K562 (cell line): ENCODE measurements around the gene NR2C2AP. TPM values are rescaled to one million over a fixed set of nuclear protein-coding genes. Genes with fewer than 3 reads are reported as not detected.

Experiments
- ATAC-seq: fragments of 200-7000 bp; cut with Tn5 transposase; 3 replicates; pipeline ENCODE4 v1.9.1; 2020; ENCODE audit warnings: moderate library complexity
- BruUV-seq: library from RNA; stranded (reverse); fragments of 400-500 nt; replicated peaks from 2 replicates; lab custom pipeline; 2021; lab: Mats Ljungman, UMichigan
- CTCF ChIA-PET: fragments of 300-600 bp; formaldehyde crosslinking; extraction: SDS; loops from one replicate; lab custom pipeline; 2021; ENCODE audit warnings: low intra/inter-chr PET ratio; lab: Yijun Ruan, JAX
- POLR2A ChIA-PET: fragments of 300-600, 350-650 bp; sonication (Branson Sonifier 250); formaldehyde crosslinking; extraction: SDS; loops from one replicate; lab custom pipeline; 2021; ENCODE audit warnings: antibody characterized with exemption, inconsistent platforms; lab: Yijun Ruan, JAX
- DNase-seq, 4 experiments: peaks; one replicate each; pipeline versions ENCODE4 v3.0.0 to v3.0.0-alpha.2; 2011 to 2018; ENCODE audit warnings: low spot score in 3 of 4, mixed read lengths in 3 of 4; ENCODE audit errors: extremely low read depth in 1 of 4
- FAIRE-seq: peaks from 2 replicates; lab custom pipeline; 2011; peaks lifted over from hg19 to GRCh38; lab: Jason Lieb, UNC
- H2AFZ ChIP-seq: 2 replicates; pipeline ENCODE4 v1.6.0; 2011; ENCODE audit warnings: low read depth, low read length, control low read depth, inconsistent platforms
- H3K27ac ChIP-seq: fragments of 200-600 bp; 3 replicates; pipeline ENCODE4 v1.8.0; 2011; ENCODE audit warnings: low read depth, mild to moderate bottlenecking, control low read depth, inconsistent platforms, low read length, moderate library complexity, mixed read lengths; ENCODE audit errors: extremely low read depth
- H3K27me3 ChIP-seq, 2 experiments: fragments of 300-600 bp in 1 of 2; 2 replicates in 1 of 2; 3 replicates in 1 of 2; pipeline versions ENCODE4 v1.6.0 to v1.8.0; 2011; ENCODE audit warnings: inconsistent platforms in 2 of 2, low read length in 2 of 2, mild to moderate bottlenecking in 1 of 2, mixed read lengths in 1 of 2, moderate library complexity in 1 of 2; ENCODE audit not compliant: control insufficient read depth in 2 of 2, insufficient read depth in 2 of 2
- H3K36me3 ChIP-seq: fragments of 300-600 bp; 3 replicates; pipeline ENCODE4 v1.8.0; 2011; ENCODE audit warnings: mild to moderate bottlenecking, low read length, inconsistent platforms; ENCODE audit not compliant: control insufficient read depth, insufficient read depth
- H3K4me1 ChIP-seq, 2 experiments: fragments of 200-600 bp in 1 of 2; replicated peaks in 1 of 2; 2 replicates in 1 of 2; 3 replicates in 1 of 2; pipeline versions ENCODE4 v1.5.1 to v1.8.0; 2011; ENCODE audit warnings: inconsistent platforms in 2 of 2, low read length in 2 of 2, mild to moderate bottlenecking in 1 of 2, mixed read lengths in 1 of 2, moderate library complexity in 1 of 2; ENCODE audit not compliant: control insufficient read depth in 2 of 2, insufficient read depth in 2 of 2
- H3K4me2 ChIP-seq: 2 replicates; pipeline ENCODE4 v1.6.1; 2011; ENCODE audit warnings: low read length, control low read depth, inconsistent platforms, mixed read lengths; ENCODE audit not compliant: insufficient read depth
- H3K4me3 ChIP-seq: fragments of 200-600 bp; sonication (generic), shearing (Covaris generic); 2 replicates; pipeline ENCODE4 v1.5.1; 2016; ENCODE audit warnings: control low read depth, inconsistent platforms
- H3K79me2 ChIP-seq: fragments of 200-600 bp; 3 replicates; pipeline ENCODE4 v1.8.0; 2011; ENCODE audit warnings: low read length, inconsistent platforms; ENCODE audit not compliant: control insufficient read depth, insufficient read depth
- H3K9ac ChIP-seq, 2 experiments: 2 replicates each; pipeline versions ENCODE4 v1.6.0 to v1.6.1; 2011; ENCODE audit warnings: low read depth in 2 of 2, low read length in 2 of 2, control low read depth in 1 of 2, inconsistent platforms in 1 of 2, mild to moderate bottlenecking in 1 of 2, mixed read lengths in 1 of 2; ENCODE audit not compliant: insufficient read depth in 1 of 2
- H3K9me1 ChIP-seq: one replicate; pipeline ENCODE4 v1.6.0; 2011; ENCODE audit warnings: inconsistent platforms, mild to moderate bottlenecking, low read length, moderate library complexity; ENCODE audit not compliant: control insufficient read depth, insufficient read depth
- H3K9me3 ChIP-seq: replicated peaks from 2 replicates; pipeline ENCODE4 v1.5.1; 2011; ENCODE audit warnings: low read depth, low read length, inconsistent platforms; ENCODE audit not compliant: control insufficient read depth, insufficient read depth
- H4K20me1 ChIP-seq: replicated peaks from 2 replicates; pipeline ENCODE4 v1.6.1; 2011; ENCODE audit warnings: low read length, inconsistent platforms, mixed read lengths; ENCODE audit not compliant: control insufficient read depth, insufficient read depth
- DPF2 ChIP-seq: fragments of 450-650 bp; IDR thresholded peaks from 2 replicates; pipeline ENCODE4 v1.6.1; 2016
- ESRRA ChIP-seq: fragments of 450-650 bp; IDR thresholded peaks from 2 replicates; pipeline ENCODE4 v1.6.1; 2014; ENCODE audit warnings: low read depth, mild to moderate bottlenecking, moderate library complexity, borderline replicate concordance
- HINFP ChIP-seq: fragments of 450-650 bp; conservative IDR thresholded peaks from 2 replicates; pipeline ENCODE4 v1.6.1; 2016; ENCODE audit warnings: missing genetic modification characterization, low read depth, mild to moderate bottlenecking, control low read depth, missing compliant biosample characterization
- SIN3A ChIP-seq, 2 experiments: fragments of 150-350 bp in 1 of 2; IDR thresholded peaks; 2 replicates each; pipeline ENCODE4 v1.6.1; 2011 to 2016; ENCODE audit warnings: borderline replicate concordance in 2 of 2, low read depth in 2 of 2, low read length in 2 of 2, mild to moderate bottlenecking in 2 of 2, moderate library complexity in 2 of 2; ENCODE audit not compliant: control insufficient read depth in 1 of 2
- SPI1 ChIP-seq: IDR thresholded peaks from 2 replicates; pipeline ENCODE4 v1.6.1; 2011; ENCODE audit warnings: low read depth, low read length, control low read depth, borderline replicate concordance
- TAF7 ChIP-seq: fragments of 450-650 bp; IDR thresholded peaks from 2 replicates; pipeline ENCODE4 v1.6.1; 2016; ENCODE audit warnings: missing genetic modification characterization, missing compliant biosample characterization
- ZBTB7A ChIP-seq: IDR thresholded peaks from 2 replicates; pipeline ENCODE4 v1.6.1; 2011; ENCODE audit warnings: low read depth, mild to moderate bottlenecking, low read length, moderate library complexity, borderline replicate concordance; ENCODE audit not compliant: control insufficient read depth
- ZNF740 ChIP-seq, 3 experiments: fragments of 200-800 bp in 1 of 3; sonication (Bioruptor generic) in 1 of 3; sonication (generic) in 1 of 3; formaldehyde crosslinking in 1 of 3; IDR thresholded peaks; 2 replicates each; pipeline versions ENCODE4 v1.6.1 to v1.8.0; 2016 to 2022; ENCODE audit warnings: mild to moderate bottlenecking in 2 of 3, missing compliant biosample characterization in 2 of 3, missing genetic modification characterization in 2 of 3, missing genetic modification reagents in 1 of 3
- WGBS: fragments of 100-300 bp; shearing (Covaris generic); methylation state at CpG from one replicate; pipeline ENCODE4 v1.1.6; 2016; ENCODE audit warnings: low coverage, mixed read lengths; ENCODE audit not compliant: insufficient coverage; ENCODE audit errors: missing lambda C conversion rate; 5-methylcytosine and 5-hydroxymethylcytosine counted together
- in situ Hi-C: fragments of 300-500 bp; cut with MboI; formaldehyde crosslinking; loops from 4 replicates; pipeline ENCODE4 v1.15.0; 2018; ENCODE audit warnings: inconsistent platforms, mixed read lengths
- intact Hi-C: fragments of 100-400 bp; cut with micrococcal nuclease; formaldehyde crosslinking; loops from 2 replicates; pipeline ENCODE4 v1.14.2; 2022
- polyA plus RNA-seq, 8 experiments: library from polyadenylated mRNA; depleted of rRNA in 4 of 8; stranded (reverse) in 5 of 8; unstranded in 3 of 8; fragments of >200 nt; fragmentation: Nextera tagmentation in 2 of 8; fragmentation: Illumina TruSeq in 1 of 8; extraction: Ambion mirVana in 2 of 8; extraction: Trizol in 1 of 8; gene quantifications; 2 replicates each; pipeline versions ENCODE4 v1.2.1 to v1.2.3, GENCODE V29; 2011 to 2014; ENCODE audit warnings: inconsistent platforms in 1 of 8, missing spikeins in 1 of 8
- total RNA-seq, 7 experiments: library from RNA; depleted of rRNA in 6 of 7; stranded (reverse); fragments of >200 nt in 6 of 7; fragmentation: Illumina TruSeq in 2 of 7; extraction: Trizol in 2 of 7; gene quantifications; 2 replicates each; pipeline versions ENCODE4 v1.2.1 to v1.2.3, GENCODE V29; 2011 to 2021; ENCODE audit warnings: low replicate concordance in 1 of 7

The NR2C2AP gene
- total and polyA plus RNA-seq, 9 of the 15 experiments (the other 6 are each of a cell fraction or from before 2014, with no cell fraction given) = 23.7 to 77.4 (median 32.4) TPM

GRCh38 chr19:19193926-19194325 is 9.3 kb downstream of the NR2C2AP start:
- POLR2A ChIA-PET = interaction anchor here (1.1 kb wide), 2 partner anchors 9 kb away, joined by 3 read pairs; no protein-coding TSS in a partner anchor
- intact Hi-C loops = loop anchor here (2.0 kb wide), 1 partner anchor 127 kb away; the partner anchor contains the start of genes MAU2 and SUGP1
- TF ChIP-seq ZBTB7A (peak; percentile 43; the same call in 1 of the 2 replicates), ESRRA (no peak)

GRCh38 chr19:19192910-19193423 is 10.2 kb downstream of the NR2C2AP start:
- Histone ChIP-seq H4K20me1 (no peaks in the 10 kb centered on the region; the same call in 1 of the 2 replicates), H3K9me1 (no peaks in the 10 kb centered on the region), H3K4me1 (peaks cover 7 to 20% of the 10 kb centered on the region in 2 experiments), H3K79me2 (peaks cover 40% of the 10 kb centered on the region), H3K9me3 (no peaks in the 10 kb centered on the region), H3K27me3 (no peaks in the 10 kb centered on the region), H2AFZ (peak overlapping the region; percentile 96), H3K4me3 (peak overlapping the region; percentile 86), H3K27ac (peak overlapping the region; percentile 95), H3K36me3 (peaks cover 44% of the 10 kb centered on the region; the same call in 2 of the 3 replicates), H3K4me2 (peak overlapping the region; percentile 92), H3K9ac (peak overlapping the region; percentile 93 to 98)
- in situ Hi-C loops = no loop called here
- intact Hi-C loops = loop anchor here (1.0 to 2.0 kb wide), 2 partner anchors 32 to 128 kb away; partner anchors contain the start of genes MAU2 and SUGP1
- peak in 2 of 4 experiments; percentile 66 to 70 for DNase-seq
- 2% methylated on average over 18 of the region's 22 CpGs for WGBS
- ChIA-PET CTCF (no interaction called here), POLR2A (interaction anchor here (0.5 to 1.5 kb wide), 9 partner anchors 8 to 288 kb away, joined by 3 to 8 read pairs (median 4); partner anchors contain the start of genes NR2C2AP and SUGP1)
- no peak for FAIRE-seq
- ATAC-seq = peak; percentile 10
- BruUV-seq = TSS peak; percentile 91
- TF ChIP-seq HINFP (tag) = no peak
- TF ChIP-seq ZNF740 (CRISPR knock-in tag; IDR thresholded peaks at IDR 0.05) = no peak
- peak in 1 of 2 experiments; percentile 47; a peak in 1 of 4 replicates for TF ChIP-seq ZNF740 (tag; IDR thresholded peaks at IDR 0.05)
- 0 out of 2 replicates have a peak, but pooled peaks have one; percentile 15 for TF ChIP-seq TAF7 (tag)
- TF ChIP-seq DPF2 = 0 out of 2 replicates have a peak, but pooled peaks have one; percentile 31
- TF ChIP-seq SPI1 = 0 out of 2 replicates have a peak, but pooled peaks have one; percentile 1
- TF ChIP-seq SIN3A (IDR thresholded peaks at IDR 0.05; ENCODE audit: borderline replicate concordance in 2 of 2, control insufficient read depth in 1 of 2, low read depth in 2 of 2, low read length in 2 of 2) = peak in 1 of 2 experiments; percentile 68; a peak in 2 of 4 replicates
- 0 out of 2 replicates have a peak, but pooled peaks have one; percentile 6 for TF ChIP-seq ZBTB7A

More at GRCh38 chr19:19193926-19194325, 9.3 kb downstream of the NR2C2AP start:
- H2AFZ ChIP-seq = no peak overlapping the region
- DNase-seq = no peak
- peaks cover 51% of the 10 kb centered on the region for H3K36me3 ChIP-seq
- 66% methylated on average over 5 of the region's 5 CpGs for WGBS
- H3K27ac ChIP-seq = 0 out of 3 replicates have a peak overlapping the region, but pooled peaks have one; percentile 11
- peaks cover 4% of the 10 kb centered on the region for H3K9me1 ChIP-seq
- no peak for ATAC-seq
- CTCF ChIA-PET = no interaction called here
- peak overlapping the region; percentile 93 to 98 for H3K9ac ChIP-seq
- in situ Hi-C loops = no loop called here
- H3K4me3 ChIP-seq = peak overlapping the region; percentile 86
- no peaks in the 10 kb centered on the region for H3K9me3 ChIP-seq
- peaks cover 40% of the 10 kb centered on the region for H3K79me2 ChIP-seq
- no TSS peak for BruUV-seq
- H3K4me1 ChIP-seq = peaks cover 7 to 23% of the 10 kb centered on the region in 2 experiments
- no peaks in the 10 kb centered on the region; the same call in 1 of the 2 replicates for H4K20me1 ChIP-seq
- FAIRE-seq = no peak
- H3K4me2 ChIP-seq = peak overlapping the region; percentile 92
- H3K27me3 ChIP-seq = no peaks in the 10 kb centered on the region
